PC-3 (cell line): ENCODE data around the gene SULT1C4. TPM values are rescaled to one million over a fixed set of nuclear protein-coding genes. Genes with fewer than 3 reads are reported as not detected.
"Not testable (repeated sequence)": the region's sequence is repeated elsewhere in the genome, so short reads cannot be mapped to it uniquely, and the experiment has no call there.

Source experiments
- ATAC-seq: fragments of 200-7000 bp; cut with Tn5 transposase; 2 replicates; pipeline ENCODE4 v1.9.1; 2020; ENCODE audit warnings: mild to moderate bottlenecking, moderate library complexity
- BruUV-seq: library from RNA; stranded (reverse); fragments of 400-500 nt; replicated peaks from 2 replicates; lab custom pipeline; 2021; lab: Mats Ljungman, UMichigan
- CTCF ChIA-PET: fragments of 300-600 bp; sonication (Branson Sonifier 250); formaldehyde crosslinking; loops from one replicate; lab custom pipeline; 2022; ENCODE audit warnings: antibody characterized with exemption; lab: Charles Lee
- POLR2A ChIA-PET: fragments of 300-600 bp; sonication (Branson Sonifier 250); formaldehyde crosslinking; loops from one replicate; lab custom pipeline; 2022; ENCODE audit warnings: antibody characterized with exemption; ENCODE audit not compliant: unreplicated experiment; lab: Charles Lee
- DNase-seq: peaks from one replicate; pipeline ENCODE4 v3.0.0-alpha.2; 2015
- H2AFZ ChIP-seq: fragments of 300-600 bp; sonication (generic); 2 replicates; pipeline ENCODE4 v1.6.0; 2016; ENCODE audit warnings: antibody characterized with exemption, low read length
- H3F3A ChIP-seq: fragments of 300-600 bp; sonication (generic); one replicate; pipeline ENCODE4 v1.6.0; 2017; ENCODE audit warnings: antibody characterized with exemption, low read length, control low read depth, mild to moderate bottlenecking; ENCODE audit not compliant: unreplicated experiment
- H3K27ac ChIP-seq: fragments of 300-600 bp; sonication (generic); 2 replicates; pipeline ENCODE4 v1.5.1; 2016; ENCODE audit warnings: mild to moderate bottlenecking, low read length
- H3K27me3 ChIP-seq: fragments of 300-600 bp; sonication (generic); 2 replicates; pipeline ENCODE4 v1.6.1; 2016; ENCODE audit warnings: low read length, mixed read lengths
- H3K36me3 ChIP-seq: fragments of 300-600 bp; sonication (generic); 2 replicates; pipeline ENCODE4 v1.6.1; 2016; ENCODE audit warnings: low read depth, mixed run types, low read length, mixed read lengths
- H3K4me1 ChIP-seq: fragments of 300-600 bp; sonication (generic); 2 replicates; pipeline ENCODE4 v1.5.1; 2016; ENCODE audit warnings: low read length; ENCODE audit not compliant: insufficient read depth
- H3K4me2 ChIP-seq: fragments of 300-600 bp; sonication (generic); 2 replicates; pipeline ENCODE4 v1.6.0; 2016; ENCODE audit warnings: low read length
- H3K4me3 ChIP-seq: fragments of 300-600 bp; sonication (generic); 2 replicates; pipeline ENCODE4 v1.5.1; 2016; ENCODE audit warnings: mild to moderate bottlenecking, low read length, mixed read lengths
- H3K79me2 ChIP-seq: fragments of 300-600 bp; sonication (generic); 2 replicates; pipeline ENCODE4 v1.6.1; 2017; ENCODE audit warnings: low read length, mixed read lengths
- H3K9ac ChIP-seq: fragments of 300-600 bp; sonication (generic); 2 replicates; pipeline ENCODE4 v1.6.0; 2016; ENCODE audit warnings: mild to moderate bottlenecking, low read length
- H3K9me2 ChIP-seq: fragments of 300-600 bp; sonication (generic); replicated peaks from 2 replicates; pipeline ENCODE4 v1.6.1; 2016; ENCODE audit warnings: mixed run types, low read length, mixed read lengths
- H3K9me3 ChIP-seq: fragments of 300-600 bp; sonication (generic); 2 replicates; pipeline ENCODE4 v1.6.1; 2016; ENCODE audit warnings: low read length, mixed read lengths
- H4K20me1 ChIP-seq: fragments of 300-600 bp; sonication (generic); 2 replicates; pipeline ENCODE4 v1.6.1; 2016; ENCODE audit warnings: low read length, mixed read lengths
- CTCF ChIP-seq: fragments of 300-600 bp; sonication (generic); conservative IDR thresholded peaks from 2 replicates; pipeline ENCODE4 v1.5.1; 2017; ENCODE audit warnings: antibody characterized with exemption, low read depth, mild to moderate bottlenecking, low read length
- EZH2 ChIP-seq: fragments of 300-600 bp; sonication (generic); IDR thresholded peaks from one replicate; pipeline ENCODE4 v1.6.1; 2017; ENCODE audit warnings: antibody characterized with exemption, mild to moderate bottlenecking, low read length; ENCODE audit not compliant: unreplicated experiment
- EZH2phosphoT487 ChIP-seq: fragments of 300-600 bp; sonication (generic); IDR thresholded peaks from 2 replicates; pipeline ENCODE4 v1.6.1; 2018; ENCODE audit warnings: mild to moderate bottlenecking, antibody characterized with exemption, low read length, borderline replicate concordance
- intact Hi-C: fragments of 100-400 bp; cut with micrococcal nuclease; formaldehyde crosslinking; loops from 2 replicates; pipeline ENCODE4 v1.9.0; 2023
- total RNA-seq: library from RNA; depleted of rRNA; stranded (reverse); fragments of >200 nt; gene quantifications from 2 replicates; pipeline ENCODE4 v1.2.3, GENCODE V29; 2014

The SULT1C4 gene
- total RNA-seq, 1 experiment from 2014 or later = not detected

- H4K20me1 ChIP-seq = no peaks in the 10 kb centered on the region
- CTCF ChIA-PET = no interaction called here
- H3K4me2 ChIP-seq = no peak overlapping the region
- no peak for ATAC-seq
- no peaks in the 10 kb centered on the region for H3K36me3 ChIP-seq
- POLR2A ChIA-PET = no interaction called here
- TF ChIP-seq EZH2phosphoT487 (no peak), EZH2 (no peak), CTCF (no peak)
- no peak overlapping the region for H3K27ac ChIP-seq
- no peaks in the 10 kb centered on the region for H3K79me2 ChIP-seq
- H3F3A ChIP-seq = no peaks in the 10 kb centered on the region
- no TSS peak for BruUV-seq
- DNase-seq = no peak
- no peak overlapping the region for H3K4me3 ChIP-seq
- H3K9me3 ChIP-seq = no peaks in the 10 kb centered on the region
- H2AFZ ChIP-seq = no peak overlapping the region
- no peak overlapping the region for H3K9ac ChIP-seq
- no peaks in the 10 kb centered on the region; the same call in 1 of the 2 replicates for H3K9me2 ChIP-seq
- H3K27me3 ChIP-seq = no peaks in the 10 kb centered on the region
- H3K4me1 ChIP-seq = no peaks in the 10 kb centered on the region
- intact Hi-C loops = no loop called here
Measured at GRCh38 chr2:108423502-108424251, 45.9 kb downstream of the SULT1C4 start.

- intact Hi-C loops = no loop called here
- ChIA-PET CTCF (no interaction called here), POLR2A (no interaction called here)
- H3K4me2 ChIP-seq = no peak overlapping the region
- H3K36me3 ChIP-seq = no peaks in the 10 kb centered on the region
- H3F3A ChIP-seq = no peaks in the 10 kb centered on the region
- ATAC-seq (no peak), DNase-seq (no peak)
- H2AFZ ChIP-seq = no peak overlapping the region
- H4K20me1 ChIP-seq = no peaks in the 10 kb centered on the region
- no peak for TF ChIP-seq EZH2phosphoT487
- H3K4me1 ChIP-seq = no peaks in the 10 kb centered on the region
- no TSS peak for BruUV-seq
- H3K27me3 ChIP-seq = no peaks in the 10 kb centered on the region
- no peak overlapping the region for H3K9ac ChIP-seq
- H3K9me2 ChIP-seq = no peaks in the 10 kb centered on the region; the same call in 1 of the 2 replicates
- H3K4me3 ChIP-seq = no peak overlapping the region
- no peaks in the 10 kb centered on the region for H3K9me3 ChIP-seq
- no peak overlapping the region for H3K27ac ChIP-seq
- no peaks in the 10 kb centered on the region for H3K79me2 ChIP-seq
Measured at GRCh38 chr2:108428286-108429009, 50.7 kb downstream of the SULT1C4 start.

GRCh38 chr2:108435578-108435977 is 57.8 kb downstream of the SULT1C4 start:
- intact Hi-C loops, ATAC-seq, BruUV-seq, DNase-seq, H3K27me3 ChIP-seq, H3F3A ChIP-seq, H4K20me1 ChIP-seq, H3K9ac ChIP-seq, H2AFZ ChIP-seq, H3K9me3 ChIP-seq, H3K4me2 ChIP-seq, H3K79me2 ChIP-seq, H3K9me2 ChIP-seq, H3K4me1 ChIP-seq, POLR2A ChIA-PET, H3K27ac ChIP-seq, H3K4me3 ChIP-seq, CTCF ChIA-PET, H3K36me3 ChIP-seq: not testable (repeated sequence)
